H1 (cell line): ENCODE results near the gene CD300H. TPM values are rescaled to one million over a fixed set of nuclear protein-coding genes. Genes with fewer than 3 reads are reported as not detected.

Source experiments
- BCL11A ChIP-seq, 2 experiments: IDR thresholded peaks; one replicate each; pipeline ENCODE4 v1.6.1; 2011; ENCODE audit warnings: low read depth in 2 of 2, low read length in 2 of 2, mild to moderate bottlenecking in 2 of 2
- CBX5 ChIP-seq: fragments of 300-800, 300-1000 bp; sonication (generic); IDR thresholded peaks from 2 replicates; pipeline ENCODE4 v1.7.1; 2016; ENCODE audit warnings: antibody characterized with exemption, low read length, low read depth
- HDAC6 ChIP-seq: IDR thresholded peaks from one replicate; pipeline ENCODE4 v1.7.1; 2012; ENCODE audit warnings: low read depth, mild to moderate bottlenecking, inconsistent platforms, low read length, moderate library complexity
- RNF2 ChIP-seq: fragments of 200-900, 300-1000 bp; sonication (generic); IDR thresholded peaks from 2 replicates; pipeline ENCODE4 v1.7.1; 2016; ENCODE audit warnings: borderline replicate concordance, low read depth, mild to moderate bottlenecking, antibody characterized with exemption, low read length; ENCODE audit not compliant: poor library complexity, severe bottlenecking; ENCODE audit errors: missing control alignments
- SIN3A ChIP-seq, 2 experiments: IDR thresholded peaks in 1 of 2; conservative IDR thresholded peaks in 1 of 2; 2 replicates each; pipeline ENCODE4 v1.6.1; 2011 to 2012; ENCODE audit warnings: low read length in 2 of 2, improper control_type of control experiment in 1 of 2, low read depth in 1 of 2, mild to moderate bottlenecking in 1 of 2
- SP1 ChIP-seq: IDR thresholded peaks from 2 replicates; pipeline ENCODE4 v1.6.1; 2011; ENCODE audit warnings: low read depth, low read length
- SP2 ChIP-seq: IDR thresholded peaks from 2 replicates; pipeline ENCODE4 v1.6.1; 2012; ENCODE audit warnings: mild to moderate bottlenecking, low read length, inconsistent platforms
- TBP ChIP-seq: IDR thresholded peaks from 2 replicates; pipeline ENCODE4 v1.6.1; 2011; ENCODE audit warnings: low read depth, low read length, improper control_type of control experiment
- polyA plus RNA-seq, 7 experiments: library from polyadenylated mRNA; depleted of rRNA in 3 of 7; stranded (reverse) in 5 of 7; unstranded in 2 of 7; fragments of >200 nt in 5 of 7; fragments of 200-250 nt in 2 of 7; gene quantifications; 1 replicate in 5 of 7; 2 replicates in 1 of 7; 4 replicates in 1 of 7; pipeline versions ENCODE4 v1.2.1 to v1.2.3, GENCODE V29; 2011 to 2013; ENCODE audit warnings: missing spikeins in 2 of 7, mixed read lengths in 2 of 7
- total RNA-seq: library from RNA; stranded (reverse); fragmentation: NEBNext Ultra II Directional; extraction: Animal tissue kit (Norgen Biotek cat#: 25700); gene quantifications from 2 replicates; pipeline ENCODE4 v1.2.1, GENCODE V29; 2021
- TF ChIP-seq, protein P1 (sequence below): IDR thresholded peaks from 2 replicates; pipeline ENCODE4 v1.6.1; 2012; ENCODE audit warnings: inconsistent platforms

The CD300H gene
- total and polyA plus RNA-seq, 2 of the 8 experiments (the other 6 are each of a cell fraction or from before 2014, with no cell fraction given): not detected

GRCh38 chr17:74546586-74546985, 20.7 kb downstream of the CD300H start (continued):
- TF ChIP-seq, protein P1, sequence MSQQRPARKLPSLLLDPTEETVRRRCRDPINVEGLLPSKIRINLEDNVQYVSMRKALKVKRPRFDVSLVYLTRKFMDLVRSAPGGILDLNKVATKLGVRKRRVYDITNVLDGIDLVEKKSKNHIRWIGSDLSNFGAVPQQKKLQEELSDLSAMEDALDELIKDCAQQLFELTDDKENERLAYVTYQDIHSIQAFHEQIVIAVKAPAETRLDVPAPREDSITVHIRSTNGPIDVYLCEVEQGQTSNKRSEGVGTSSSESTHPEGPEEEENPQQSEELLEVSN: no peak
- no peak for TF ChIP-seq CBX5
- TF ChIP-seq SP1: no peak
- TF ChIP-seq SIN3A (conservative IDR thresholded peaks at IDR 0.05 in 1 of 2, IDR thresholded peaks at IDR 0.05 in 1 of 2; ENCODE audit: low read depth in 1 of 2, low read length in 2 of 2): no peak
- TF ChIP-seq RNF2: no peak
- TF ChIP-seq SP2: no peak
- TF ChIP-seq TBP: no peak
- TF ChIP-seq HDAC6: no peak
- TF ChIP-seq BCL11A (IDR thresholded peaks at IDR 0.05; ENCODE audit: low read depth in 2 of 2, low read length in 2 of 2): no peak
